Activated T-helper 2 cell treated with anti-CD3 and anti-CD28 coated beads, Interferon-gamma antibody, Interleukin-2, Interleukin-4, amounts not matched to agents 10 μg/mL and 5 μg/mL and 100 μg/mL, durations not matched to agents 14 hours and 24 hours and 36 hours (primary cell): ENCODE measurements around the gene CKM. TPM values are rescaled to one million over a fixed set of nuclear protein-coding genes. Genes with fewer than 3 reads are reported as not detected.
"Not testable (repeated sequence)": the region's sequence is repeated elsewhere in the genome, so short reads cannot be mapped to it uniquely, and the experiment has no call there.

Experiments
- DNase-seq: peaks from one replicate; pipeline ENCODE4 v3.0.0; 2021; ENCODE audit warnings: low spot score
- H3K27ac Mint-ChIP-seq: one replicate; pipeline ENCODE4 v1.8.0; 2021; ENCODE audit warnings: mixed read lengths
- H3K27me3 Mint-ChIP-seq: one replicate; pipeline ENCODE4 v1.8.0; 2021; ENCODE audit warnings: low read depth, mixed read lengths
- H3K36me3 Mint-ChIP-seq: one replicate; pipeline ENCODE4 v1.8.0; 2021; ENCODE audit warnings: low read depth, mixed read lengths
- H3K4me1 Mint-ChIP-seq: one replicate; pipeline ENCODE4 v1.8.0; 2021; ENCODE audit warnings: low read depth, mixed read lengths
- H3K4me3 Mint-ChIP-seq: one replicate; pipeline ENCODE4 v1.8.0; 2021; ENCODE audit warnings: low read depth, mild to moderate bottlenecking, moderate library complexity, mixed read lengths
- H3K9me3 Mint-ChIP-seq: one replicate; pipeline ENCODE4 v1.8.0; 2021; ENCODE audit warnings: mixed read lengths
- intact Hi-C: fragments of 100-400 bp; cut with micrococcal nuclease; formaldehyde crosslinking; loops from one replicate; pipeline ENCODE4 v1.15.1; 2023
- total RNA-seq: library from RNA; stranded (reverse); gene quantifications from 2 replicates; pipeline ENCODE4 v1.2.3, GENCODE V29; 2022

The CKM gene
- total RNA-seq, 1 donor from 2014 or later, result not detected

DNA sequence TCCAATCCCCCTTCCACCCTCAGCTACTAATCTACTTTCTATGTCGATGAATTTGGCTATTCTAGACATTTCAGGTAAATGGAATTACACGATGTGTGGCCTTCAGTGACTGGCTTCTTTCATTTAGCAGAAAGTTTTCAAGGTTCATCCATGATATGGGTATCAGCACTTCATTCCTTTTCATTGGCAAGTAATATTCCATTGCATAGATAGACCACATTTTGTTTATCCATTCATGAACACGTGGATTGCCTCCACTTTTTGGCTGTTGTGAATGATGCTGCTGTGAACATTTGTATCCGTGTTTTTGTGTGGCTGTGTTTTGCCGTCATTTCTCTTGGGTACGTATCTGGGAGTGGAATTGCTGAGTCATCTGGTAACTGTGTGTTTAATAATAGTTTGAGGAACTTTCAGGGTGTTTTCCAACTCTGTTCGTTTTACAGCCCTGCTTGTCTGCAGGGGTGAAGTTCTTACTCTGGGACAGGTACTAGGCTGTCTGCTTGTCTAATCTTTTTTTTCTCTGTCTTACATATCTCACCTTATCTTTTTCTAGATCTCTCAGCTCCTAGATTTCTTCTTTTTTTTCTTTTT lies 39.1 kb downstream of the CKM start:
- H3K9me3 Mint-ChIP-seq, result peaks cover 5% of the 10 kb centered on the region
- intact Hi-C loops, result no loop called here
- DNase-seq, result no peak
- no peaks in the 10 kb centered on the region for H3K4me1 Mint-ChIP-seq
- no peaks in the 10 kb centered on the region for H3K27me3 Mint-ChIP-seq
- peaks cover 6% of the 10 kb centered on the region for H3K36me3 Mint-ChIP-seq
- H3K4me3 Mint-ChIP-seq, result no peak overlapping the region
- no peak overlapping the region for H3K27ac Mint-ChIP-seq

- intact Hi-C loops, result no loop called here
- peaks cover 5% of the 10 kb centered on the region for H3K9me3 Mint-ChIP-seq
- no peak overlapping the region for H3K27ac Mint-ChIP-seq
- peaks cover 6% of the 10 kb centered on the region for H3K36me3 Mint-ChIP-seq
- DNase-seq, result no peak
- H3K4me3 Mint-ChIP-seq, result no peak overlapping the region
- H3K27me3 Mint-ChIP-seq, result no peaks in the 10 kb centered on the region
- H3K4me1 Mint-ChIP-seq, result no peaks in the 10 kb centered on the region
Observed at GRCh38 chr19:45280471-45280961, 42.2 kb downstream of the CKM start.

DNA sequence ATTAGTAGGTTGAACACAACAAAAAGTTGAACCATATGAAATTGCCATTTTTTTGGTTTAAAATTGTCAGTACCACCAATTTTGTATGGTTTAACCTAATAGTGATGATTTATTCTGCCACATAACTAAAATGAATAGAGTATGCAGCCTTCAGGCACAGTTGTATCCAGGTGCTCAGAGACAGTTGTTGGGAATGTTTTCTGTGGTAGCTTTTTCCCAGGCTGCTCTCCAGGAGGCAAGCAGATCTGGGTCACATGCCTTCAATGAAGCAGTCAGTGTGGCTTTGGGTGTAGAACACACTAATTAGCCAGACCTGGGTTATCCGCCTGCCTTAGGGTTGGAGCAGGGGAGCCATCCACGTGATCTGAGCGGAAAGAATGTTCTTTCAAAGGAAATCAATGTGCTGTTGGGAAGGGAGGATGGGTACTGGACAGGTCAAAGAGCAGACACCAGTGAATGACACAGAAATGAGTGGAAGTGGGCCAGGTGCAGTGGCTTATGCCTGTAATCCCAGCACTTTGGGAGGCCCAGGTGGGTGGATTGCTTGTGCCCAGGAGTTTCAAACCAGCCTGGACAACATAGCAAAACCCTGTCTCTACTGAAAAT lies 43.0 kb downstream of the CKM start:
- Mint-ChIP-seq H3K4me3 (no peak overlapping the region), H3K9me3 (peaks cover 5% of the 10 kb centered on the region), H3K27me3 (no peaks in the 10 kb centered on the region), H3K36me3 (peaks cover 6% of the 10 kb centered on the region), H3K4me1 (no peaks in the 10 kb centered on the region), H3K27ac (no peak overlapping the region)
- intact Hi-C loops, result no loop called here
- DNase-seq, result no peak

- H3K9me3 Mint-ChIP-seq, result no peaks in the 10 kb centered on the region
- DNase-seq, result no peak
- intact Hi-C loops, result no loop called here
- no peaks in the 10 kb centered on the region for H3K36me3 Mint-ChIP-seq
- no peaks in the 10 kb centered on the region for H3K4me1 Mint-ChIP-seq
- no peak overlapping the region for H3K4me3 Mint-ChIP-seq
- H3K27me3 Mint-ChIP-seq, result no peaks in the 10 kb centered on the region
- no peak overlapping the region for H3K27ac Mint-ChIP-seq
Observed at GRCh38 chr19:45278087-45278486, 44.6 kb downstream of the CKM start.

DNA sequence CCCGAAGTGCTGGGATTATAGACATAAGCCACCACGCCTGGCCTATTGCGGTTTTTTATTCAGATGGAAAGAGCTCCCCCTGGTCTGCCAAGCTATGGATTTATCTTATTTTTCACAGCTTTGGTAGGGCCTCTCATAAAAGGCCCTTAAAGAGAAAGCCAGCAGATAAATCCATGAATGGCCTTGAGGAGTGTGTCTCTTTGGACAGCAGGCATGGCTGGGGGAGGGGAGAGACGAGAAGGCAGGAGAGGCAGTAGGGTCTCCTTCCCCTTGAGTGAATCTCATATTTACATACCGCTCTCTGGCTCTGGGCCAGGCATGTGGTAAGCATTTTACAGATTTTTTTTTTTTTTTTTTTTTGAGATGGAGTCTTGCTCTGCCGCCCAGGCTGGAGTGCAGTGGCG lies 46.4 kb downstream of the CKM start:
- Mint-ChIP-seq H3K4me3 (no peak overlapping the region), H3K27me3 (no peaks in the 10 kb centered on the region), H3K4me1 (no peaks in the 10 kb centered on the region), H3K9me3 (no peaks in the 10 kb centered on the region), H3K36me3 (no peaks in the 10 kb centered on the region), H3K27ac (no peak overlapping the region)
- DNase-seq, result no peak
- intact Hi-C loops, result no loop called here

DNA sequence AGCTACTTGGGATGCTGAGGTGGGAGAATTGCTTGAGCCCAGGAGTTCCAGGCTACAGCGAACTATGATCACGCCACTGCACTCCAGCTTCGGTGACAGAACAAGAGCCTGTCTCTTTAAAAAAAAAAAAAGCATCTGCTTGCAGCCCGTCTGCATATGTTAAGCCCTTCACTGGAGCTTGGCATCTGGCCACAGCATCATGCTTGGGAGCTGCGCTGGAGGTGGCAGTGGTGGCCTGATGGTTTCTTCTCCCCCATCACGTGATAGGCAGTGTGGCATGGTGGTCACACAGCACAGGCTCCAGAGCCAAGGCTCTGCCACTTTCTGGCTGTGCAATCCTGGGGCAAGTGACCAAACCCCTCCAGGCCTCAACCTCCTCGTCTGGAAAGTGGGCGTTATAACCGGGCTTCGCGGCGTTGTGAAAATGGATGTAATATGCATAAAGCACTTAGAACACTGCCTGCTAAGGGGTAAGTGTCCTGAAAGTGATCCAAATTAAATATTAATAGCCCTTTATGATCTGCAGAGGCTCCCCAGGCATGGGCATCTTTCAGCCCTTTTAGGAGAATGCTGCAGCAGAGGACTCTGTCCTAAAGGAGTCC lies 47.2 kb downstream of the CKM start:
- Mint-ChIP-seq H3K4me3 (no peak overlapping the region), H3K4me1 (no peaks in the 10 kb centered on the region), H3K27me3 (no peaks in the 10 kb centered on the region), H3K27ac (no peak overlapping the region), H3K36me3 (no peaks in the 10 kb centered on the region), H3K9me3 (no peaks in the 10 kb centered on the region)
- intact Hi-C loops, result no loop called here
- no peak for DNase-seq

- Mint-ChIP-seq H3K27ac (no peak overlapping the region), H3K36me3 (no peaks in the 10 kb centered on the region), H3K4me1 (no peaks in the 10 kb centered on the region), H3K27me3 (no peaks in the 10 kb centered on the region), H3K4me3 (no peak overlapping the region), H3K9me3 (no peaks in the 10 kb centered on the region)
- DNase-seq, result no peak
- intact Hi-C loops, result no loop called here
Observed at GRCh38 chr19:45273521-45273855, 49.2 kb downstream of the CKM start.

- H3K4me1 Mint-ChIP-seq, result no peaks in the 10 kb centered on the region
- H3K27me3 Mint-ChIP-seq, result no peaks in the 10 kb centered on the region
- no peak for DNase-seq
- intact Hi-C loops, result no loop called here
- H3K4me3 Mint-ChIP-seq, result no peak overlapping the region
- H3K9me3 Mint-ChIP-seq, result no peaks in the 10 kb centered on the region
- H3K27ac Mint-ChIP-seq, result no peak overlapping the region
- H3K36me3 Mint-ChIP-seq, result no peaks in the 10 kb centered on the region
Observed at GRCh38 chr19:45271735-45272108, 51.0 kb downstream of the CKM start.

DNA sequence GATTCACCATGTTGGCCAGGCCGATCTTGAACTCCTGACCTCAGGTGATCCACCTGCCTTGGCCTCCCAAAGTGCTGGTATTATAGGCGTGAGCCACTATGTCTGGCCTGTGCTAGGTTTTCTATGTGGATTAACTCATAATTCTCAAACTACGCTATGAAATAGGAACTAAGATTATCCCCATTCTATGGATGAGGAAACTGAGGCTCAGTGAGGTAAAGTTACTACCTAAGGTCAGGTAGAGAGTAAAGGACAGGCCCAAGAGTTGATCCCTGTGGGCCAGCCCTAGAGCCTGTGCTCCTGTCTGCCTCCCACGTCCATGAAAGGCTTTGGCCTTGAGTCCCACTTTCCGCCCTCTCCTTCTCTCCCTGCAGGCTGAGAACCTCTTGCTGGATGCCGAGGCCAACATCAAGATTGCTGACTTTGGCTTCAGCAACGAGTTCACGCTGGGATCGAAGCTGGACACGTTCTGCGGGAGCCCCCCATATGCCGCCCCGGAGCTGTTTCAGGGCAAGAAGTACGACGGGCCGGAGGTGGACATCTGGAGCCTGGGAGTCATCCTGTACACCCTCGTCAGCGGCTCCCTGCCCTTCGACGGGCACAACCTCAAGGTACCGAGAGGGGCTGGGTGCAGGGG lies 51.5 kb downstream of the CKM start:
- Mint-ChIP-seq H3K4me1 (no peaks in the 10 kb centered on the region), H3K9me3 (no peaks in the 10 kb centered on the region), H3K36me3 (no peaks in the 10 kb centered on the region), H3K27me3 (no peaks in the 10 kb centered on the region), H3K4me3 (no peak overlapping the region), H3K27ac (no peak overlapping the region)
- no peak for DNase-seq
- intact Hi-C loops, result no loop called here

DNA sequence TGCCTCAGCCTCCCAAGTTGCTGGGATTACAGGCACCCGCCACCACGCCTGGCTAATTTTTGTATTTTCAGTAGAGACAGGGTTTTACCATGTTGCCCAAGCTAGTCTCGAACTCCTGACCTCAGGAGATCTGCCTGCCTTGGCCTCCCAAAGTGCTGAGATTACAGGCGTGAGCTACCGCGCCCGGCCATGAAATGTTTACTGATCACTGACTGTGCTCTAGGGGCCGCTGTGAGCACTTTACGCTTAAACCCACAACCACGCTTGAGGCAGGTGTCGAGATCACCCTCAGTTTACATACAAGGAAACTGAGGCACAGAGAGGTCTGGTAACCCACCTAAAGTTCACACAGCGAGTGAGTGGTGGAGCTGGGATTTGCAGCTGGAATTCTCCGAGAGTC lies 52.7 kb downstream of the CKM start:
- H3K27me3 Mint-ChIP-seq, H3K4me1 Mint-ChIP-seq, H3K9me3 Mint-ChIP-seq, H3K27ac Mint-ChIP-seq, DNase-seq, H3K4me3 Mint-ChIP-seq, H3K36me3 Mint-ChIP-seq, intact Hi-C loops: not testable (repeated sequence)

GRCh38 chr19:45267296-45267695 lies 55.4 kb downstream of the CKM start:
- DNase-seq, result no peak
- H3K27me3 Mint-ChIP-seq, result no peaks in the 10 kb centered on the region
- no peaks in the 10 kb centered on the region for H3K4me1 Mint-ChIP-seq
- H3K27ac Mint-ChIP-seq, result no peak overlapping the region
- intact Hi-C loops, result no loop called here
- H3K4me3 Mint-ChIP-seq, result no peak overlapping the region
- H3K36me3 Mint-ChIP-seq, result no peaks in the 10 kb centered on the region
- no peaks in the 10 kb centered on the region for H3K9me3 Mint-ChIP-seq

DNA sequence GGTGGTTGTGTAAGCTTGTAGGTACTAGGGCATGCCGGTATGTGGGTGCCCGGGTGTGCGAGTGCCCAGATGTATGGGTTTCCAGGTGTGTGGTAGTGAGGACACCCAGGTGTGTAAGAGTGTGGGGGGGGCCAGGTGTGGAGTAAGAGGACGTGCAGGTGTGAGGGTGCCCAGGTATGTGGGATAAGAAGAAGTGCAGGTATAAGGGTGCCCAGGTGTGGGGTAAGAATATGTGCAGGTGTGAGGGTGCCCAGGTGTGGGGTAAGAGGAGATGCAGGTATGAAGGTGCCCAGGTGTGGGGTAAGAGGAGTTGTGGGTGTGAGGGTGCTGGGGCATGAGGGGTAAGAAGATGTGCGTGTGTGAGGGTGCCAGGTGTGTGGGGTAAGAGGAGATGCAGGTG lies 57.3 kb downstream of the CKM start:
- DNase-seq, result no peak
- no peaks in the 10 kb centered on the region for H3K36me3 Mint-ChIP-seq
- no peaks in the 10 kb centered on the region for H3K4me1 Mint-ChIP-seq
- H3K27ac Mint-ChIP-seq, result no peak overlapping the region
- intact Hi-C loops, result no loop called here
- H3K9me3 Mint-ChIP-seq, result no peaks in the 10 kb centered on the region
- no peak overlapping the region for H3K4me3 Mint-ChIP-seq
- H3K27me3 Mint-ChIP-seq, result no peaks in the 10 kb centered on the region

- Mint-ChIP-seq H3K4me1 (no peaks in the 10 kb centered on the region), H3K27me3 (no peaks in the 10 kb centered on the region), H3K36me3 (no peaks in the 10 kb centered on the region), H3K4me3 (no peak overlapping the region), H3K9me3 (no peaks in the 10 kb centered on the region), H3K27ac (no peak overlapping the region)
- no peak for DNase-seq
- intact Hi-C loops, result no loop called here
Observed at GRCh38 chr19:45264781-45265317, 57.8 kb downstream of the CKM start.
